ENCODE measurements around the gene PCDHGB3.

DNA sequence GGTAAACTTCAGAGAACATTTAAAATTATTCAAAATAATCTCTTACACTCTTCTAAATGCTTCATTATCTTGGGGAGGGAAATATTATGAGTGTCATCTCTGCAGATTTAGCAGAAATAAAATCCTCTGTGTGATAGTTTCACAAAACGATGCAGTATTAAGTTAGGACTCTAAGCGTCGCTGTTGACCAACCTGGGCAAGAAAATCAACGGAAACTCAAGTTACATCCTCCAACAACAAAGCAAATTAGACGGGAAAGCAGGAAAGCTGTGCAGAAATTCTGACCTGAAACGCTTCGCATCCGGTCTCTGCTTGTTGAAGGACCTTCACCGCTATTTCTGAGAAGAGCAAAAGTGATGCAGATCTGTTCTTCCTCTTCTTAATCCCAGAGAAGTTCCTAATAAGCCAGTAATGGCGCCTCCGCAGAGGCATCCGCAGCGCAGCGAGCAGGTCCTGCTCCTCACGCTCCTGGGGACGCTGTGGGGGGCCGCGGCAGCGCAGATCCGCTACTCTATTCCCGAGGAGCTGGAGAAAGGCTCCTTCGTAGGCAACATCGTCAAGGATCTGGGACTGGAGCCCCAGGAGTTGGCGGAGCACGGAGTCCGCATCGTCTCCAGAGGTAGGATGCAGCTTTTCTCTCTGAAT, 3.8 kb downstream of the PCDHGB3 start, which contains the start of gene PCDHGA6:
- TF ChIP-seq, protein P1, sequence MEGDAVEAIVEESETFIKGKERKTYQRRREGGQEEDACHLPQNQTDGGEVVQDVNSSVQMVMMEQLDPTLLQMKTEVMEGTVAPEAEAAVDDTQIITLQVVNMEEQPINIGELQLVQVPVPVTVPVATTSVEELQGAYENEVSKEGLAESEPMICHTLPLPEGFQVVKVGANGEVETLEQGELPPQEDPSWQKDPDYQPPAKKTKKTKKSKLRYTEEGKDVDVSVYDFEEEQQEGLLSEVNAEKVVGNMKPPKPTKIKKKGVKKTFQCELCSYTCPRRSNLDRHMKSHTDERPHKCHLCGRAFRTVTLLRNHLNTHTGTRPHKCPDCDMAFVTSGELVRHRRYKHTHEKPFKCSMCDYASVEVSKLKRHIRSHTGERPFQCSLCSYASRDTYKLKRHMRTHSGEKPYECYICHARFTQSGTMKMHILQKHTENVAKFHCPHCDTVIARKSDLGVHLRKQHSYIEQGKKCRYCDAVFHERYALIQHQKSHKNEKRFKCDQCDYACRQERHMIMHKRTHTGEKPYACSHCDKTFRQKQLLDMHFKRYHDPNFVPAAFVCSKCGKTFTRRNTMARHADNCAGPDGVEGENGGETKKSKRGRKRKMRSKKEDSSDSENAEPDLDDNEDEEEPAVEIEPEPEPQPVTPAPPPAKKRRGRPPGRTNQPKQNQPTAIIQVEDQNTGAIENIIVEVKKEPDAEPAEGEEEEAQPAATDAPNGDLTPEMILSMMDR (IDR thresholded peaks at IDR 0.05 in 2 of 3, conservative IDR thresholded peaks at IDR 0.05 in 1 of 3; ENCODE audit: control insufficient read depth in 2 of 3, extremely low read depth in 1 of 3, insufficient read depth in 1 of 3, low read depth in 3 of 3, low read length in 3 of 3), result peak in 1 of 3 experiments; percentile 32; a peak in 3 of 6 replicates
- TF ChIP-seq MAX (IDR thresholded peaks at IDR 0.05; ENCODE audit: low read depth, low read length), result no peak
- TF ChIP-seq HCFC1 (IDR thresholded peaks at IDR 0.05; ENCODE audit: low read length), result no peak
- TF ChIP-seq BRCA1 (IDR thresholded peaks at IDR 0.05; ENCODE audit: low read depth, low read length), result no peak
- no peak for TF ChIP-seq SRF (IDR thresholded peaks at IDR 0.05; ENCODE audit: low read depth in 2 of 2, low read length in 2 of 2)
- TF ChIP-seq HDAC2 (IDR thresholded peaks at IDR 0.05), result no peak
- no peak for TF ChIP-seq SIN3A (IDR thresholded peaks at IDR 0.05; ENCODE audit: low read depth, low read length)
